Uterine smooth muscle cell (primary cell): ENCODE measurements around the gene ZNF391. TPM values are rescaled to one million over a fixed set of nuclear protein-coding genes. Genes with fewer than 3 reads are reported as not detected.

Source experiments
- total RNA-seq: library from RNA; depleted of rRNA; stranded (reverse); fragments of >200 nt; gene quantifications from 2 replicates; pipeline ENCODE4 v1.2.3, GENCODE V29; 2014

The ZNF391 gene
- total RNA-seq: 1.7 and 3.0 TPM in 2 replicates

DNA sequence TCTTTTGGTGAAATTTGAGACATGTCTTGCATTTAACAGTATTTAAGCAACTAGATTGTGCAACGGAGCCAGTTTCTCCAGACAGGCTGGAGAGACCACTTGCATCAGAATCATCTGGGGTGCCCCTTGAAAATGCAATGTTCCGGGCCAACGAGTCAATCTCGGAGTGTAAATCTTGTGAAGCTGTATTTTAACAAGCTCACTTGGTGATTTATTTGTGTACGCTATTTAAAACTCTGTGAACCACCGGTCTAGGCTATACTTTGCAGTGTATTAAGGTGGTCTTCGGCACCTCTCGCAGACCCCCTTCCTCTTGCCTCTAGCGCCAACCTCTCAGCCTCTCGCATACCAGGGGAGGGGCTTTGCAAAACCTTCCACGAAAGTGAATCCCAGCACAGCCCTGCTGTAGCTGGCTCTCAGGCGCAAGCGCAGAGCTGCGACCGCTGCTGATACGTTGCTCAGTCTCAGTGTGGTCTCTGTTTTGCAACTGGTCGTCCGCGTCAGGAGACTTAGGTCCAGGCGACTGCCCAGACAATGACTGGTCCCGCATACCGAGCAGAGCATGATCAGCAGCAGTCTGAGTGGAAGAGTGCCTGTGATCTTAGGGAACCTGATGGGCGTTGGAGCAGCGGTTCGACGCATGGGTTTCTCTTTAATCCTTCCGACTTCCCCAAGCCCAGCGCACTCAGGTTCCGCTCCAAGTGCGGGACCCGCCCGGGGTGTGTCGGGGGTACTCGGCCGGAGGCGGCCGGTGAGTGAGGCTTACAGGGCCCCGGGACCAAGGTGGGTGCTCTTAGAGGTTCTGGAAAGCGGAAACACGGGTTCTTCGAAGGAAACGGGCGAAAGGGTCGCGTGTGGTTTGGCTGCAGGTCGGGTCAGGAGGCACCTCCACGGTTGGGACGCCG is at the start of gene ZNF391:
Gene ZNF391 (plus strand): TSS at position 467 of the 905 bp plus-strand sequence. CDS start 11,612 bp downstream, outside the sequence.

Other genes starting within 250 kb of the ZNF391 start
- gene PRSS16, start 141.1 kb upstream of the ZNF391 start, total RNA-seq: 0.11 and 0.50 TPM in 2 replicates
- not detected in 2 replicates for gene POM121L2, start 76.5 kb upstream of the ZNF391 start, total RNA-seq
- 8.2 and 8.7 TPM in 2 replicates for gene ZNF184, start 84.3 kb downstream of the ZNF391 start, total RNA-seq